GM13977 (cell line): ENCODE data around the gene CCDC12.
A peak's percentile ranks its signal among the peaks of the same experiment; 100 is the strongest.

Source experiments
- DNase-seq: peaks from one replicate; pipeline ENCODE4 v3.0.0; 2012; ENCODE audit warnings: low spot score
- in situ Hi-C: fragments of 300-500 bp; cut with MboI; formaldehyde crosslinking; loops from one replicate; pipeline ENCODE4 v1.12.0; 2022; ENCODE audit warnings: low sequenced_read_pairs, low pct_unique_long_range_greater_than_20kb, mixed read lengths, inconsistent platforms; ENCODE audit not compliant: unreplicated experiment
- TF ChIP-seq, protein P1 (sequence below): IDR thresholded peaks from 2 replicates; pipeline ENCODE4 v1.5.1; 2012; ENCODE audit warnings: mild to moderate bottlenecking, control low read depth; ENCODE audit not compliant: insufficient read depth; ENCODE audit errors: extremely low read depth, missing control alignments

The CCDC12 gene

DNA sequence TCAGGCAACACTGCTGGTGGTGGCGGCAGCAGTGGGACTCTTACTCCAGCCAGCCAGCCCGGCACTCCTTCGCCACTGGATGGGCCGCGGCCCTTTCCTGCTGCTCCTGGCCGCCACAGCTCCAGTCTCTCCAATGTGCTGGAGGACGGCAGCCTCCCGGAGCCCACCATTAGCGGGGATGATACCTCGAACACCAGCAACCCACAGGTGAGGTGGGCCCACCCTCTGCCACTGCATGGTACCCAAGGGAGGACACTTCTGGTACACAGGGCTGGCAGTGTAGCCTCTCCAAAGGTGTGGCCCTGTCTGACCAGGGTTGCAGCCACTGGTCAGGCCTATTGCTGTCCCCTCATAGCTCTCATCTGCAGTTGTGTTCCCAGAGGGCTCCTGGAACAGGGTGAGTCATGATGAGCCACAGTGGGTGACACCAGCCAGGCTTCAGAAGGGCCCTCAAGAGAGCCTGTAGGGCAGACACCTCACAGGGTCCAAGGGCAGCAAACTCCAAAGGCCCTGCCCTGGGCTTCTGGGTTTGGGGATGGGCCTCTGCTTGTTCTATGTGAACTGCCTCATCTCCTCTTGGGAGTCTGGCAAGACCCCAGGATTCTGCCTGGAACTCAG lies 23.8 kb upstream of the CCDC12 start:
- TF ChIP-seq, protein P1, sequence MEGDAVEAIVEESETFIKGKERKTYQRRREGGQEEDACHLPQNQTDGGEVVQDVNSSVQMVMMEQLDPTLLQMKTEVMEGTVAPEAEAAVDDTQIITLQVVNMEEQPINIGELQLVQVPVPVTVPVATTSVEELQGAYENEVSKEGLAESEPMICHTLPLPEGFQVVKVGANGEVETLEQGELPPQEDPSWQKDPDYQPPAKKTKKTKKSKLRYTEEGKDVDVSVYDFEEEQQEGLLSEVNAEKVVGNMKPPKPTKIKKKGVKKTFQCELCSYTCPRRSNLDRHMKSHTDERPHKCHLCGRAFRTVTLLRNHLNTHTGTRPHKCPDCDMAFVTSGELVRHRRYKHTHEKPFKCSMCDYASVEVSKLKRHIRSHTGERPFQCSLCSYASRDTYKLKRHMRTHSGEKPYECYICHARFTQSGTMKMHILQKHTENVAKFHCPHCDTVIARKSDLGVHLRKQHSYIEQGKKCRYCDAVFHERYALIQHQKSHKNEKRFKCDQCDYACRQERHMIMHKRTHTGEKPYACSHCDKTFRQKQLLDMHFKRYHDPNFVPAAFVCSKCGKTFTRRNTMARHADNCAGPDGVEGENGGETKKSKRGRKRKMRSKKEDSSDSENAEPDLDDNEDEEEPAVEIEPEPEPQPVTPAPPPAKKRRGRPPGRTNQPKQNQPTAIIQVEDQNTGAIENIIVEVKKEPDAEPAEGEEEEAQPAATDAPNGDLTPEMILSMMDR = no peak
- no peak for DNase-seq
- in situ Hi-C loops = no loop called here

DNA sequence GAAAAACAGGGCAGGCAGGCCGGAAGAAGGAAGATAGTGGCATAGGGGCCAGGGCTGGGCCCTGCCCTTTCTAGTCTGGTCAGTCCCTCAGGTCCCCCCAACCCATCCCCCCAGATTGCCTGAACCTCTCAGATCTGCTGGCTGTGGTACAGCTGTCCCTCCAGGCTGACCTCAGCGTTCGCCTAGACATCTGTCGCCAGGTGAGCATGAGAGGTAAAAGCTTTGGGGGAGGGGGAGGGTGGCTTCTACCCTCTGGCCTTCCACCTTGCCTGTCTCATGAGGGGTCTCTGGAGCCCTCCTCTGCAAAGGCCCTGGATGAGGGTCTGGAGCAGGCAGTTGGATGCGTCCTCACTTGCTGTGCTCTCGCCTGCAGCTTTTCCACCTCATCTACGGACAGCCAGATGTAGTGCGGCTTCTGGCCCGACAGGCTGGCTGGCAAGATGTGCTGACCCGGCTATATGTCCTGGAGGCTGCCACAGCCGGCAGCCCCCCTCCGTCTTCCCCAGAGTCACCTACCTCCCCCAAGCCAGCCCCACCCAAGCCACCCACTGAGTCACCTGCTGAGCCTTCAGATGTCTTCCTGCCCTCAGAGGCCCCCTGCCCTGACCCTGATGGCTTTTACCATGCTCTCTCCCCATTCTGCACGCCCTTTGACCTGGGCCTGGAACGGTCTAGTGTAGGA lies 23.1 kb upstream of the CCDC12 start:
- DNase-seq = no peak
- in situ Hi-C loops = no loop called here
- TF ChIP-seq, protein P1 = no peak

DNA sequence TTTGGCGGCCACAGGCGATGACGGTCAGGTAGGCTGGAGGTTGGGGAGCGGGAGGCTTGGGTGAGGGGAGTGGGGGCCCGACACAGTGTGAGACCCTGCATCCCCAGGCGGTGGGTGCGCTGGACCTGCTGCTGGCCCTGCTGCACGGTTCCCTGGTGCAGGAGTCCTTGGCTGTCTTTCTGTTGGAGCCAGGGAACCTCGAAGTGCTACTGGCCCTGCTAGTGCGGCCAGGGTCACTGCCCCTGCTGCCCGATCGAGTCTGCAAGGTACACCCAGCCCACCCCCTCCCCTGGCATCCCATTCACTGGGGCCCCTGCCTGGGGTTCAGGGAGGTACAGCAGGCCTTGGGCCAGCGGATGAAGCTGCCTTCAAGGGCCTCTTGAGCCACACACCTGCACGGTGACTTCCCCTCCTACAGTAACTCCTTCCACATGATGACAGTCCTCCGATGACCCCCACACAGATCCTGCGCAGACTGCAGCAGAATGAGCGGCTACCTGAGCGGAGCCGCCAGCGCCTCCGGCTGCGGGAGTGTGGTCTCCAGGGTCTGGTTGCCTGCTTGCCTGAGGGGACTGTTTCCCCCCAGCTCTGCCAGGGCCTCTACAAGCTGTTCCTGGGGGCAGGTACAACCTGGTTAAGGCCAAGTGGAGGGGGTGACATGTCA lies 22.4 kb upstream of the CCDC12 start:
- TF ChIP-seq, protein P1 = no peak
- no peak for DNase-seq
- in situ Hi-C loops = no loop called here

DNA sequence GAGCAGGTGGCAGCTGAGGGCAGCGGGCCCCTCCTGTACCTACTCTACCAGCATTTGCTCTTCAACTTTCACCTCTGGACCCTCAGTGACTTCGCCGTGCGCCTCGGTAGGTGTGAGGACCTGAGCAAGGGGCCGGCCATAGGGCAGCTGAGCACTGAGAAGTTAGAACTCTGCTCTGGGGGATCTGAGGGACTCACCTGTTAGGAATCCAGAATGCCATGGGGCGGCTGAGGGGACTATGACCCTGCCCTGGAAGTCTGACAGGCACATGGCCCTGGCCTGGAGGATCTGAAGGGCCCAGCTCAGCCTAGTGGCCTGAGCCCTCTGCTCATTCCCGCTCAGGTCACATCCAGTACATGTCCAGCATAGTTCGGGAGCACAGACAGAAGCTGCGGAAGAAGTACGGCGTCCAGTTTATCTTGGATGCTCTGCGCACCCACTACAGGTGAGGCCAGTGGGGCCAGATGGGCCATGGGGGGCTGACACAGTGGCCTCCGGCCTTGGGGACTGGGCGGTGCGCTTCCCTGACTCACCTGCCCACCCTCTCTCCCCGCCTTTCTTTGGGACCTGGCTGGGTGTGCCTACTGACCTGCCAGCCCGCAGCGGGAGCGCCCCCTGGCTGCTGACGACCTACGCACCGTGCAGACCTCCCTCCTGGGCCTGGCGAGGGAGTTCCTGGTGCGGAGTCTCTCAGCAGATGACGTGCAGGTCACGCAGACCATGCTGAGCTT lies 21.7 kb upstream of the CCDC12 start:
- in situ Hi-C loops = no loop called here
- TF ChIP-seq, protein P1 = peak; percentile 96
- peak; percentile 86 for DNase-seq

DNA sequence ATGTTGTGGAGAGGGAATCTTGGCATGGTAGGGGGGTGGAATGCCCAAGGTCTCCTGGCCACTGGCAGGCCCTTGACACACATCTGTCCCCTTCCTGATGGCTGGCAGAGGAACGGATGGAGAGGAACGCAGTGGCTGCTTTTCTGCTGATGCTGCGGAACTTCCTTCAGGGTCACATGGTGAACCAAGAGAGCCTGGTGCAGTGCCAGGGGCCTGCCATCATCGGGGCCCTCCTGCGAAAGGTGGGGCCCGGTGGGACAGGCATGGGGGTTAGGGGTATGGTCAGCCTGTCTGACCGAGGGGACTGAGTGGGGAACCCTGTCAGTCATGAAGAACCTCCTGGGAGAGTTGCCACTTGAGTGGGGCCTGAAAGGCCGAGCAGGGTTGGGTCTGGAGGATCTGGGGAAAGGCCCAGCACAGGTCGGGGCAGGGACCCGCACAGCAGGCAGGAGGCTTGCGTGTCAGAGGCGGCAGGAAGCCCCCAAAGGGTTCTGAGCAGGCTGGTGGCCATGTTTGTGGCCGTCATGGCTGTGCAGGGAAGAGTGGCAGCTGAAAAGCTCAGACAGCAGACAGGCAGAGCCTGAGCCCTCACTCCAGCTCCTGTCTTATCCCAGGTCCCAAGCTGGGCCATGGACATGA lies 21.0 kb upstream of the CCDC12 start:
- in situ Hi-C loops = no loop called here
- DNase-seq = no peak
- TF ChIP-seq, protein P1 = no peak
